EH (cell line): ENCODE results near the gene ASPSCR1.
"Not testable (repeated sequence)": the region's sequence is repeated elsewhere in the genome, so short reads cannot be mapped to it uniquely, and the experiment has no call there.

Experiments used
- DNase-seq: peaks from one replicate; pipeline ENCODE4 v3.0.0-alpha.2; 2015; ENCODE audit warnings: low read depth

ASPSCR1 gene

GRCh38 chr17:82024859-82025258, 47.4 kb downstream of the ASPSCR1 start:
- no peak for DNase-seq

DNA sequence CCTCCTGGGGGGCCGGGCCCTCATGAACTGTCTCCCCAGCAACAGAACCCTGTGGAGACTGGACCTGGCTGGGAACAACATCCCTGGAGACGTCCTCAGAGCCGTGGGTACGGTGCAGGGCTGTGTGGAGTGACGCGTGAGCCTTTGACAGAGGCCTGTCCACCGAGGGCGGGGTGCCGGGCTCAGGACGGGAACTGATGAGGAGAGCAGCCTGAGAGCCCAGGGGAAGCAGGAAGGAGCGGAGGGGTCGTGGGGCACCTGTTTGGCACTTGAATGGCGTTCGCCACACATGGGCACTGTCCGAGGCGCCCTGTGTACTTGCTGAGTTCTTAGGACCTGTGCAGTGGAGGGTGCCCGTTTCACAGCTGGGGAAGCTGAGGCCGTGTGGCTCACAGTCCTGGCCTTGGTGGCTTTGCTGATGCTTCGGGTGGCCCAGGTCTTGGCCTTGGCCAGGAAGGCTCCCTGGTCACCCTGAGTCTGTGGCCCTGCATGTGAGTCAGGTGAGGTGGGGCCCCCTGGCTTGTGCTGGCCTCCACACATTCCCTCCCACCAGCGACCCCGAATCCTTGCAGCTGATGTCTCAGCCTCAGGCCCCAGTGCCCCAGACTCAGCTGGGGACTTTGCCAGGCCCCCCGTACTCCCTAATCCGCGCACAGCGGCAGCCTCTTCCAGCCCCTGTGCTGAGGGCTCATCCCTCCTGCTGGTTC, 48.1 kb downstream of the ASPSCR1 start:
- DNase-seq: no peak

GRCh38 chr17:82028246-82028645, 50.8 kb downstream of the ASPSCR1 start:
- DNase-seq: no peak

- no peak for DNase-seq
Measured at GRCh38 chr17:82028966-82029365, 51.5 kb downstream of the ASPSCR1 start.

DNA sequence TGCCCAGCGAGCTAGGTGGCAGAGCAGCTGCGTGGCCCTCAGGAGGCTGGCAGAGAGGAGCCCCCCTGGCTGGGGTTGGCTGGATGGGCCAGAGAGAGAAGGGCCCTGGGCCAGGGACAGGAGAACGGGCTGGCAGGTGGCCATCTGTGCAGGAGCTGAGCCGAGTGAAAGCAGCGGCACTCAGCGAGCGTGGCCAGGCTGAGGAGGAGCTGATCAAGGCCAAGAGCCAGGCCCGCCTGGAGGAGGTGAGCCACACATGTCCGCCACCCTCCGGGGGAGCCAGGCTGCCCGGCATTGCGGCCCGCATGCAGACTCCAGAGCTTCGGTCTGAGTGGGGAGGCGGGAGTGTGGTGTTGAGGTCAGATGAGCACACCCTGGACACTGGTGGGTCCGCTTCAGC, 52.0 kb downstream of the ASPSCR1 start:
- no peak for DNase-seq

- no peak for DNase-seq
Measured at GRCh38 chr17:82029990-82030469, 52.6 kb downstream of the ASPSCR1 start.

DNA sequence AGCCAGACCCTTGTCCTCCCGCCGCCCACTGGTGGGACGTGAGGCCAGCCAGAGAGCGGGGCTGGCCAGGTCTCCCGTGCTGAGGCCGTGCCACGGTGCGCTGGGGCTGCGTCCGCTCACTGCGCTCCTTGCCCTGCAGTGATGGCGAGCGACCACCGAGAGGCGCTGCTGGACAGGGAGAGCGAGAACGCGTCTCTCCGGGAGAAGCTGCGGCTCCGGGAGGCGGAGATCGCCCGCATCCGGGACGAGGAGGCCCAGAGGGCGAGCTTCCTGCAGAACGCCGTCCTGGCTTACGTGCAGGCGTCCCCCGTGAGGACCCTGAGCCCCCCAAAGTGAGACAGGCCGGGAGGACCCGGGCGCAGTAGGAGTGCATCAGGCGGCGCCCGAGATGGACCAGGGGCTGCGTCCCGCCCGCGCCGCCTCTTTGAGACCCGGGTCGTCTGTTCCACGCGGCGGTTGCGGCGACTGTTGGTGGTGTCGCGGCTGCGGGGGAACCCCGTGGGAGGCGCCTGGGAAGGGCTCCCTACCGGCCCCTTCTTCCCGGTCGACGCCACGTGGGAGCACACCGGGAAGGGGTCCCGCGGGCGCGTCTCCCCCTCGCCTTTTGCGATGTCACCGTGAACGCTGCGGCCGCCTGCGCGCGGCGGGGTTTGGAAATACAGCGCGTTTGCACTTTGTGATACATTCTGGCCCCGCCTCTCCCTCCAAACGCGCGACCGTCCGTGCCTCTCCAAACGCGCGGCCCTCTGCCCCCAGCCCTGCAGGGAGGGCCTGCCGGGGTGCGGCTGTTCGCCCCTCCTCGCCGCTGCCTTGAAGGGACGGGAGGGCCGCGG, 53.3 kb downstream of the ASPSCR1 start:
- peak; percentile 83 for DNase-seq

DNA sequence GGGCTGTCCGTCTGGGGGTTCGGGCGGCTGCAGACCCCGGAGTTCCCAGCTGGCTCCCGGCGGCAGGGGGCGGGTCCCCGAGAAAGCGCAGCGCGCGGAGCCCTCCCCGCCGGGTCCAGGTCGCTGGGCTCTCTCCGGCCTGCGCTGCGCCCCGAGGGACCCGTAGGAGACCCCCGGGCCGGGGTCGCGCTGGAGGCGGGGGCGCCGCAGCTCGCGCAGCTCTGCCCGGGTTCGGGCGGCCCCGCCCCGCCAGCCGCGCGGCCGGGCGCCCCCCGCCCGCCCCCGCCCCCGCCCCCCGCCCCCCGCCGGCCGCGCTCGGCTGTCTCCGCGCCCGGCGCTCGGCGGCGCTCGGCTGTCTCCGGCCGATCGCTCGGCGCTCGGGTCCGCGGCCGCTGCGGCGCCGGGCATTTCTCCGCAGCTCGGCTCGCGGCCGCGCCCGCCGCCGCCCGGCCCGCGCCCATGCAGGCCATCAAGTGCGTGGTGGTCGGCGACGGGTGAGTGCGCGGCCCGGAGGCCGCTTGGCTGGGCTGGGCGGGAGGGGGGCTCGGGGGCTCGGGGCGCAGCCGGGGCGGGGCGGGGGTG, 54.0 kb downstream of the ASPSCR1 start, which contains the start of gene RAC3:
Gene RAC3 (plus strand): TSS at position 376 of the 582 bp plus-strand sequence. CDS start 84 bp downstream, at position 460.
- peak; percentile 31 for DNase-seq

DNA sequence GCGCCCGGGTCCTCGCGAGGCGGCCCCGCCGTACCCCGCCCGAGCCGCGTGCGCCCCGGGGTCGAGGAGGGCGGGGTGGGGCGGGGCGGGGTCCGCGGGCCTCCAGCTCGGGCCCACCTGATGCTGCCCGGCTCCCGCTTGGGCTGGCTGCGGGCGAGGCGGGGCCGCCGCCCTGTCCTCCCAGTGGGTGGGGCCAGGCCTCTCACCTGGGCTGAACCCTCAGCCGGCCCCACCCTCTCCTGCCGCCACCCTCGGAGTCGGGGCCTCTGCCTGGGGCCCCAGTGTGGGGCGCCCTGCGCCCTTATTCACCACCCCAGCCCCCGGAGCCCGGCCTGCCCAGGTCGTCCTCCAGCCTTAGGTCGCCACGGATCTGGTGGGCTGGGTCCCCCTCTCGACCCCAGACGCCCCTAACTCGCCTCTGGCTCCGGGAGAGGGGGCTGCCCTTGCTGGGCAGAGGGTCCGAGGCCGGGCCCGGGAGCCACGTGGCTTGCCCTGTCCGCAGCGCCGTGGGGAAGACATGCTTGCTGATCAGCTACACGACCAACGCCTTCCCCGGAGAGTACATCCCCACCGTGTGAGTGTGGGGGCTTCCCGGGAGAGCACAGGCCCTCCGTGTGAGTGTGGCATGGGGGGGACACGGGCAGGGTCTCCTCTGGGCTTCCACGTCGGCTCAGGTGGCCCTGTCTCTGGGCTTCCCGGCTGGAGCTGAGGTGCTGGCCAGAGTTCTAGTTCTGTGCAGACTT, 54.6 kb downstream of the ASPSCR1 start:
- no peak for DNase-seq

DNA sequence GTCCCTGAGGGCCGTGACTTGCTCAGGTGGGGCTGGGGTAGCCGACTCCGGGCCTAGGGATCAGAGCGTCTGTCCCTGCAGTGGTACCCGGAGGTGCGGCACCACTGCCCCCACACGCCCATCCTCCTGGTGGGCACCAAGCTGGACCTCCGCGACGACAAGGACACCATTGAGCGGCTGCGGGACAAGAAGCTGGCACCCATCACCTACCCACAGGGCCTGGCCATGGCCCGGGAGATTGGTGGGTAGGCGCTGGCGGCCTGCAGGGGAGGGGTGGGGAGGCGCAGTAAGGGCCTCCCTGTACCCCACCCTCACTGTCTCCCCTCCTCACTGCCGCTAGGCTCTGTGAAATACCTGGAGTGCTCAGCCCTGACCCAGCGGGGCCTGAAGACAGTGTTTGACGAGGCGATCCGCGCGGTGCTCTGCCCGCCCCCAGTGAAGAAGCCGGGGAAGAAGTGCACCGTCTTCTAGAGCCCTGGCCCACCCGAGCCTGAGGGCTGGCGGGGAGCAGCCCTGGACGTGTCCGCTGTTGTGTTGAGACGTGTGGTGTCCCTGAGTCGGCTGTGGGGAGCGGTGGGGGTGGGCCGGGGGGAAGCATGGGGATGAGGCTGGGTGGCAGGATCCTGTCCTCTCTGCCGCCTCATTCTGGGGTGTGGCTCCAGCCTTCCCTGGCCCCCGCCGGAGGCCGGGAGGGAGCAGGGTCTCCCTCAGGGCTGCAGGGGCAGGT, 56.1 kb downstream of the ASPSCR1 start:
- no peak for DNase-seq

DNA sequence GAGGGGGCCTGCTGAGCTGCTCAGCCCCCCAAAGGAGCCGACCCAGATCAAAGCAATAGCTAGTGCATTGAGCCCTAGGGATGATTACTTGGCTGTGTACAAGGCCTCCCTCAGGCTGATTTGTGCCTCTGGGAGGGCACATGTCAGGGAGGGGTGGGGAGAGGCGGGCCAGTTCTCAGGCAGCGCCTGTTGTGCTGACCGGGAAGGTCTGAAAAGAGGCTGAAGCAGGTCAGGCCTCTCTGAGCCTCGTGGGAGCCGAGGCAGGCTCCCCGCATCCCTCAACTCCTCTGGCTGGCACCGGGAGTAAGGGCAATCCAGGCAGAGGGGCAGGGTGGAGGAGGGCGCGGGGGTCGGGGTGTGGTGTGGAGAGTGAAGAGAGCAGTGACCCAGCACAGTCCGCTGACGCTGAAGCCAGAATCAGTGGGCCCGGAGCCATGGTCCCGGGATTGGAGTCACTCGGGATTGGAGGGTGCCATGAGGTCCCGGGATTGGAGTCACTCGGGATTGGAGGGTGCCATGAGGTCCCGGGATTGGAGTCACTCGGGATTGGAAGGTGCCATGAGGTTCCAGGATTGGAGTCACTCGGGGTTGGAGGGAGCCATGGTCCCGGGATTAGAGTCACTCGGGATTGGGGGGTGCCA, 57.1 kb downstream of the ASPSCR1 start:
- no peak for DNase-seq

DNA sequence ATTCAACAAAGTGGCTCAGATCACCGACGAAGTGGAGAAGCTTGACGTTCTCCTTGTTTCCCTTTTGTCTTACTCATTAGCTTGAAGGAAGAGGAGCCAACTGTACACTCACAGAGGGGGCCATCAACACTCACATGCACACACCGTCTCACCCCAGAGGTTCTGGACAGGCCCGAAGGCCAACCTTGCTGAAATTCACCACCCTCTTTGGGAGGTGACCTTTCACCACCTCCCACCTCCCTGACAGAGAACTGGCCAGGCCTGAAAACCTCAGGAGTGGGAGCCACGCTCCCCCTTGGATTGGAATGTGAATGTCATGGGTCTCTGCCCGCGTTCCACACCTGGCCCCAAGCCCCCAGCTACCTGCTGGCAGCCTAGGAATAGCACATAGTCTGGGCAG, 58.1 kb downstream of the ASPSCR1 start:
- no peak for DNase-seq

- no peak for DNase-seq
Measured at GRCh38 chr17:82035956-82036633, 58.7 kb downstream of the ASPSCR1 start.

DNA sequence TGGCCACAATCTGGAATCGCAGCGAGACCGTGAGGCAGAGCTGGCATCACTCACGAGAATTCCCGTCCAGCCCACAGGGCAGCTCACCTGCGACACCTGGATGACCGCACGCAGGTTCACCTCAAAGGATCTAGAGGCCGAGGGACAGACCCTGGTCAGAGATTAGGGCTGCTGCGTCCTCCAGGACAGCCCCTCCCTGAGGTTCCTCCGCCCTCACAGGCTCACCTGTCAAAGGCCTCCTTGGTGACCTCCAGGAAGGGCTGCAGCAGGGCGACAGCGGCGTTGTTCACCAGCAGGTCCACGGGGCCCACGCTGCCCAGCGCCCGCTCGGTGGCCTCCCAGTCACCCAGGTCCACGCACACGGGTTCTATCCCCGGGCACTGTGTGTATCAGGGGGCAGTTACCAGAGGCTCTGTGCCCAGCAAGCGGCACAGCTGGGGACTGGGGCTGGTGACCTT, 59.2 kb downstream of the ASPSCR1 start:
- DNase-seq: no peak

- DNase-seq: peak; percentile 96
Measured at GRCh38 chr17:82037092-82037888, 59.9 kb downstream of the ASPSCR1 start, which contains the start of gene DCXR. DCXR (minus strand) TSS chr17:82037697; CDS start chr17:82037682, 15 bp downstream.

GRCh38 chr17:82037889-82038195, 60.4 kb downstream of the ASPSCR1 start:
- DNase-seq: no peak

DNA sequence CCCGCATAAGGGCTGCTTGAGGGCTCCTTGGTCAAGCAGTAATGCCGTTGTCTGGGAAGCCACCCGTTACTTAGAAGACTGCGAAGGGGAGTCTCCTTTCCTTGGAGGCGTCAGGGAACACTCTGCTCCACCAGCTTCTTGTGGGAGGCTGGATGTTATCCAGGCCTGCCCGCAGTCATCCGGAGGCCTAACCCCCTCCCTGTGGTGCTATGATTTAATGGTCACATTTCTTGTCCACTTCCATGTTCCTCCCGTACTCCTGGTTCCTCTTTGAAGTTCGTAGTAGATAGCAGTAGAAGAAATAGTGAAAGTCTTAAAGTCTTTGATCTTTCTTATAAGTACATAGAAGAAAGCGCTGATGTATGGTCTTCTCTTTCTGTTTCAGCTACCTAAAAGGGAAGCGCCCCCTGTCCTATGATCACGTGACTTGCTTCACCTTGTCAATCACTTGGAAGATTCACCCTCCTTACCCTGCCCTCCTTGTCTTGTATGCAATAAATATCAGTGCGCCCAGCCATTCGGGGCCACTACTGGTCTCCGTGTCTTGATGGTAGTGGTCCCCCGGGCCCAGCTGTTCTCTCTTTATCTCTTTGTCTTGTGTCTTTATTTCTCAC, 61.5 kb downstream of the ASPSCR1 start:
- not testable (repeated sequence) for DNase-seq

DNA sequence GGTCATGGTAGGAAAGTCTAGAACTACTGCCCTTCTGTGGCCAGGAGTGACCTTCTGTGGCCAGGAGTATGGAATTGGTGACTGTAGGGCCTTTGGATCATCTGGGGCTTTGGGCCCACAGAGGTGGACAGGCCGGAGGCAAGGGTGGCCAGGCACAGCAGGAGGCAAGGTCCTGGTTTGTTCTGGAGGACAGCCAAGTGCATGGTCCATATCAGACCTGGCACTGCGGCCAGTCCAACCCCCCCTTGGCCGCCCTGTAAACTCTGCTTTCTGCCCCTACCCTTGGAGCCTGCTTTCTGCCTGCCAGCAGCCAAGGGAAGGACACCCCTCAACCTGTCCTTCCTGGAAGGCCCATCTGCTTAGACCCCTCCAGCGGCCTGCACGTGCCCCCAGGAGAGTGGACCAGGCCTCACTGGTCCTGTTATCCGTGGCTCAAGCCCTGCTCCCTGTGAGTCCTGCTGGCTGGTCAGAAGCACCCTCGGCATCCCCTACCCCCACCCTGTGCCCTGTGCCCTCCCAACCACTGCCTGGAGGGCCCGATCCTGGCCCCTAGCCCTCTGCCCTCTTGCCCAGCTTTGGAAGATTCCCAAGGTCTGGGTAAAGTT, 62.4 kb downstream of the ASPSCR1 start:
- DNase-seq: no peak
